ENCODE measurements around the gene NKAPD1.
"Not testable (repeated sequence)": the region's sequence is repeated elsewhere in the genome, so short reads cannot be mapped to it uniquely, and the experiment has no call there.

Gene NKAPD1

GRCh38 chr11:112086422-112087191, 12.5 kb downstream of the NKAPD1 start, which contains the start of the genes SDHD and TIMM8B:
Gene SDHD, plus strand, starts transcription at chr11:112086873. Its CDS starts 35 bp downstream, at chr11:112086908.
Gene TIMM8B, minus strand, starts transcription at chr11:112086756. Its CDS starts 33 bp downstream, at chr11:112086723.
- peak; percentile 86 for DNase-seq (ENCODE audit: low spot score)

DNA sequence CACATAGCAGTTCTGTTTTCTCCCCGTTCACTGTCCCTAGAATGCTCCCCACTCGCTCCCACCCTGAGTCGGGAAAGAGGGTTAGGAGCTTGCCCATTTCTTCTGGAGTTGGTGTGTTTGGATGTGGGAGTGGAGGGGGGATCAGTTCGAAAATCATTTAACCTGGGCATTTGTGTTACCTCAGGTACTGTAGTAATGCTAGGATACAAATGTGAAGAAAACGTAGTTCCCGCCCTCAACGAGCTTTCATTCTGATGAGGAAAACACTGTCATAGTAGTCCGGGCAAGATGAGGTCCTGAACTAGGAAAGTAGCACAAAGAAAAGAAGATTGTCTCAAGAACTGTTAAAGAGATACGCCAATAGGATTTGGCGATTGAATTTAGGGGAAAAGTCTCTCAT, 13.1 kb downstream of the NKAPD1 start:
- no peak for DNase-seq (ENCODE audit: low spot score)

- DNase-seq (ENCODE audit: low spot score) = not testable (repeated sequence)
These were observed 21.2 kb downstream of the NKAPD1 start for GRCh38 chr11:112095302-112095701.

- no peak for DNase-seq (ENCODE audit: low spot score)
These were observed 22.1 kb downstream of the NKAPD1 start for GRCh38 chr11:112096194-112096593.

DNA sequence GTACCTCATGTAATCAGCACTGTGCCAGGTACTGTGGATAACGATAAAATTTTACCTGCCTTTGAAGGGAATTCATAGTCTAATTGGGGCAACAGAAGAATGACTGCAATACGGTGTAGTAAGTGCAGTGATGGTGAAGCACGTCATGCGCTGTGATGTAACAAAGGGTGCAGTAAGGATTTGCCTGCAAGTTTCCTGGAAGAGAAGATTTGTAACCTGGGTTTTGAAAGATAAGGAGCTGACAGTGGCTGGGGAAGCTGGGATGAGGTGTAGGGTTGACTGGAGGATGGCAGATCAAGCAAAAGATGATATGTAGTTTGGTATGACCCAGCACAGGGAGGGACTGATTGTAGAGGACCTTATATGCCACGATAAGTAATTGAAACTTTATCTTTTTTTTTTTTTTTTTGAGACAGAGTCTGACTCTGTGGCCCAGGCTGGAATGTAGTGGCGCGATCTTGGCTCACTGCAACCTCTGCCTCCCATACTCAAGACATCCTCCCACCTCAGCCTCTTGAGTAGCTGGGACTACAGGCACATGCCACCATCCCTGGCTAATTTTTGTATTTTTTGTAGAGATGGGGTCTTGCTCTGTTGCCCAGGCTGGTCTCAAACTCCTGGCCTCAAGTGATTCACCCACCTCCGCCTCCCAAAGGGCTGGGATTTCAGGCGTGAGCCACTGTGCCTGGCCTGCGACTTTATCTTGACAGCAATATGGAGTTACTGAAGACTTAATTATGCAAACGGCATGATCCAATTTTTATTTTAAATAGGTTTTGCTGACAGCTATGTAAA, 23.8 kb downstream of the NKAPD1 start:
- DNase-seq (ENCODE audit: low spot score) = no peak

GRCh38 chr11:112100462-112100861, 26.4 kb downstream of the NKAPD1 start:
- DNase-seq (ENCODE audit: low spot score) = no peak

DNA sequence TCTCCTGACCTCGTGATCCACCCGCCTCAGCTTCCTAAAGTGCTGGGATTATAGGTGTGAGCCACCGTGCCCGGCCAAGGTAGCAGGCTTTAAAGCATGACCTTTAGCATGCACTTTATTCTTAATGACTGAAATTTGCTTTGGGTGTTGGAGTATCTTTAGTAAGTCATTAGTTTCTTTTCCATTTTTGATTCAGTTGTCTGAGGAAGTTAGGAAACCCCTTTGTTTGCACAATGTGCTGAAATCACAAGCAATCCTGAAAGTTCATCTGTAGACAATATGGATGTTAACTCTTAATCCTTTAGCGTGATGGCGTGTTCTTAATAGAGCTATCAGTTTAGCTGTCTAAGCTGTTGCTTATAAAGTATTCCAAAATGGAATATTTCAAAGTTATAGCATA, 29.3 kb downstream of the NKAPD1 start:
- DNase-seq (ENCODE audit: low spot score) = no peak

- no peak for DNase-seq (ENCODE audit: low spot score)
These were observed 32.0 kb downstream of the NKAPD1 start for GRCh38 chr11:112106070-112106469.

DNA sequence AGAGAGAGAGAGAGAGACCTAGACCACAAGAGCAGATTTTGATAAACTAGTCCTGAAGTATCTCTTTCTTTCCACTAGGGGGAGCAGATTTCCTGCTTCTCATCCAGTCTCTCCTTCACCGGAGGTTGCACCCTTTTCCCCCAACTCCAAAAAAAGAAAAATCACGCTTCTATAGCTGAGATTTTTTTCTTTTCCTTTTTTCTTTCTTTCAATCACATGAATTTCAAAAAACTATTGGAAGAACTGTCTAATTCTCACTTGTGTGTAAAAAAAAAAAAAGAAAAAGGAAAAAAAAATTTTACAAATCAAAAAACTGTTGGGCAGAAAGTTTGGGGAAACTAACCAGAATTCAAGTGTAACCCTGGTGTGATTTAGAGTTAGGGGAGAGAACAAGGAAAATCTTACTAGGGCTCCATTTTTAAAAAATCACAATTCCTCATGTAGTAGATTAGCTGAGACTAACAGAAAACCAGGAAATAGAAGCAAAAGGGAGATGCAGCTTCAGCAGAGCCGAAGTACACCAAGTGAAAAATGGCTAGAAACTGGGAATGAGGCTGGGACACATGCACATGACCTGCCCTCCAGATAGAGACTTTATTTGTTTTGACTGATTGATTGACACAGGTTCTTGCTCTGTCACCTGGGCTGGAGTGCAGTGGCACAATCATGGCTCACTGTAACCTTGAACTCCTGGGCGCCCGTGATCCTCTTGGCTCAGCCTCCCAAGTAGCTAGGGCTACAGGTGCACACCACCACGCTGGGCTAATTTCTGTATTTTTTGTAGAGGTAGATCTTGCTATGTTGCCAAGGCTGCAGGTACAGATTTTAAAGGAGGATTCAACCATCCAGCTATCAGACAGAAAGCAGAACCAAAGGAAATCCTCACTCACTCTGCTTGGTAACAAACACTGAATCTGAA, 39.7 kb downstream of the NKAPD1 start:
- DNase-seq (ENCODE audit: low spot score) = peak; percentile 48

GRCh38 chr11:112114460-112114859, 40.4 kb downstream of the NKAPD1 start:
- DNase-seq (ENCODE audit: low spot score) = no peak

- DNase-seq (ENCODE audit: low spot score) = no peak
These were observed 41.3 kb downstream of the NKAPD1 start for GRCh38 chr11:112115386-112115785.

GRCh38 chr11:112118176-112118575, 44.1 kb downstream of the NKAPD1 start:
- no peak for DNase-seq (ENCODE audit: low spot score)

GRCh38 chr11:112121981-112122615, 48.0 kb downstream of the NKAPD1 start:
- DNase-seq (ENCODE audit: low spot score) = no peak

DNA sequence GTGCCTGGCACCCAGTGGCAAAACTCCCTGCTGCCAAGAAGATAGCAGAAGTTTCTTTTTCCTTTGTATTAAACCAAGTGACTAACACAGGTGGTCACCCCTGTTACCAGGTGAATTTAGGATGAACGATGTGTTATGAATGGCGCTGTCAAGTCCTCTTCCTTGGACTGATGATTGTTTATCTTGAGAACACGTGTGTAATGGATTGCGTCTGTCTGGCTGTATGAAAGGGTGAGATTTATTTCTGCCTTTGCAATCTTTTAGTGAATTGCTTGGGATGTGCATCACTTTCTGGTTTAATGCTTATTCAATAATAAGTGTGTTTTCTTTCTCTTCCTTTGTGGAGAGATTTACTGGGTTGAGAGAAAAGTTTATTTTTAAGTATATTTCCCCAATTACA, 49.0 kb downstream of the NKAPD1 start:
- no peak for DNase-seq (ENCODE audit: low spot score)

DNA sequence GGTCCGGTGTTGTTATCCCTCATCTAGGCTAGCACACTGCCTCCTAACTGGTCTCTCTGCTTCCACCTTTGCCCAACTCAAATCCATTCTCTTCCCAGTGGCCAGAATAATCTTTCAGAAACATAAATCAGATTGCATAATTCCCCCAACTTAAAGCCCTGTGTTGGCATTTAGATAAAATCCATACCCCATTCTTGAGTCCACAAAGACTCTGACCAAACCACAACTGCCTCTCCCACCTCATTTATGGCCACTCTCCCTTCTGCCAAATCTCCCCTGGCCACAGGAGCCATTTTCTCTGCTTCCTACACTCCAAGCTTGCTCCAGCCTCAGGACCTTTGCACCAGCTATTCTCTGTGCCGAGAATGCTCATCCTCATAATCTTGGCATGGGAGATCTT, 53.0 kb downstream of the NKAPD1 start:
- no peak for DNase-seq (ENCODE audit: low spot score)

DNA sequence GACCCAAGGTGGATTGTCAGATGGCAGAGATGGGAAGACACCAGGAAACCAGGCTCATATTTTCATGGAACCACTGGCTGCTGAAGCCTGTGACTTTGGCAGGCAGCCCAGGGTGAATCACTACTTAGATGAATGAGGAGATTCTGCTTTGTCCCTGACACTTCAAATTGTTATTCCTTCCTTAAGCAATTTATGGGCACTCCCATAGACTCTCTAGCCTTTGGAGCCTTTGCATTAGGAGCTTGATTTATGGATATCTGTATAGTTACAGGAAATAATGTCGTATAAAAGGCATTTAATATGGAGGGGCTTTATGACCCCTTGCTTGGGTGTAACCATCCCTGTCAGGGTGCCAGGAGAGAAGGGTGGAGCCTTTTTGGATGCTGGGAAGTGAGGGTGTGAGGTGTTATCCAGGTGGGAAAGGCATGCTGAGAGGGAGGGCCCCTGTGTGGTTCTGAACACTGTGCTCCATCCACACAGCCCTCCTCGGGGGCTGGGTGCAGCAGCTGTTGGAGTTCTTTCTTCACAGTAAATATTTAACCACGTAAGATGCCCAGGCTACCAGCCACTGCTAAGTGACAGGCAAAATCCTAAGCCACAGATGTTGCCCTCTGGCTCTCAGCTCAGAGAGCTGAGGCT, 54.5 kb downstream of the NKAPD1 start:
- DNase-seq (ENCODE audit: low spot score) = no peak

DNA sequence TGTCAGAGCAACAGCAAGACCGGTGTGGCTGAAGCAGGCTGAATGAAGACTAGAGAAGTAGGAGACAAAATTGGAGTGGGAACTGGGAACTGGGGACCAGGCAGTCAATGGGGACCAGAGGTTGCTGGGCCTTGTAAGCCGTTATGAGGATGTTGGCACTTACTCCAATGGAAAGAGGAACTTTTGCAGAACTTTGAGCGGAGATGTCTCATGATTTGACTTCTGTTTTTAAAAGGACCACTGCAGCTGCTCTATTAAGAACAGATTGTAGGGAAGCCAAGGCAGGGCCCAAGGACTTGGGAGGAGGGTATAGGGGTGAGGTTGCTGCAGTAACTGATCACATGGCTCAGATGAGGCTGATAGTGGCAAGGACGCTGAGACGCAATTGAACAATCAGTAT, 55.6 kb downstream of the NKAPD1 start:
- DNase-seq (ENCODE audit: low spot score) = no peak

GRCh38 chr11:112132737-112133136, 58.6 kb downstream of the NKAPD1 start:
- DNase-seq (ENCODE audit: low spot score) = no peak

- no peak for DNase-seq (ENCODE audit: low spot score)
These were observed 60.4 kb downstream of the NKAPD1 start for GRCh38 chr11:112134473-112134872.

Measured in HuH-7 (cell line).